HG03175 (cell line): ENCODE data around the gene PFN1.
"Not testable (repeated sequence)": the region's sequence is repeated elsewhere in the genome, so short reads cannot be mapped to it uniquely, and the experiment has no call there.

Experiments used
- ATAC-seq: cut with Tn5 transposase; IDR thresholded peaks from one replicate; pipeline ENCODE4 v1.9.1; 2021; ENCODE audit warnings: mild to moderate bottlenecking, moderate library complexity; ENCODE audit not compliant: unreplicated experiment

Gene PFN1

DNA sequence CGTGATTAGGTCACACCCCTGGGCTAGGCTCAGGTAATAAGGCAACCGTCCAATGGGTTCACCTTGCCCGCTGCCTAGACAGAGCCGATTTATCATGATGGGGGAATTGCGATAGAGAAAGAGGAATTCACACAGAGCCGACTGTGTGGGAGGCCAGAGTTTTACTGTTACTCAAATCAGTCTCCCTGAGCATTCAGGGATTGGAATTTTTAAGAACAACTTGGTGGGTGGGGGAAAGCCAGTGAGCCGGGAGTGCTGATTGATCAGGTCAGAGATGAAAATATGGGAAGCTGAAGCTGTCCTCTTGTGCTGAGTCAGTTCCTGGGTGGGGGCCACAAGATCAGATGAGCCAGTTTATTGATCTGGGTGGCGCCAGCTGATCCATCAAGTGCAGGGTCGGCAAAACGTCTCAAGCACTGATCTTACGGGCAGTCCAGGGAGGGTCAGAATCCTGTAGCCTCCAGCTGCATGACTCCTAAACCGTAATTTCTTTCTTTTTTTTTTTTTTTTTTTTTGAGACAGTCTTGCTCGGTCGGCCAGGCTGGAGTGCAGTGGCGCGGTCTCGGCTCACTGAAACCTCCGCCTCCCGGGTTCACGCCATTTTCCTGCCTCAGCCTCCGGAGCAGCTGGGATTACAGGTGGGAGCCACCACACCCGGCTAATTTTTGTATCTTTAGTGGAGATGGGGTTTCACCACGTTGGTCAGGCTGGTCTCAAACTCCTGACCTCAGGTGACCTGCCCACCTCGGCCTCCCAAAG lies 21.6 kb downstream of the PFN1 start:
- ATAC-seq, result not testable (repeated sequence)

GRCh38 chr17:4921320-4921719 lies 27.0 kb downstream of the PFN1 start:
- ATAC-seq, result no peak

DNA sequence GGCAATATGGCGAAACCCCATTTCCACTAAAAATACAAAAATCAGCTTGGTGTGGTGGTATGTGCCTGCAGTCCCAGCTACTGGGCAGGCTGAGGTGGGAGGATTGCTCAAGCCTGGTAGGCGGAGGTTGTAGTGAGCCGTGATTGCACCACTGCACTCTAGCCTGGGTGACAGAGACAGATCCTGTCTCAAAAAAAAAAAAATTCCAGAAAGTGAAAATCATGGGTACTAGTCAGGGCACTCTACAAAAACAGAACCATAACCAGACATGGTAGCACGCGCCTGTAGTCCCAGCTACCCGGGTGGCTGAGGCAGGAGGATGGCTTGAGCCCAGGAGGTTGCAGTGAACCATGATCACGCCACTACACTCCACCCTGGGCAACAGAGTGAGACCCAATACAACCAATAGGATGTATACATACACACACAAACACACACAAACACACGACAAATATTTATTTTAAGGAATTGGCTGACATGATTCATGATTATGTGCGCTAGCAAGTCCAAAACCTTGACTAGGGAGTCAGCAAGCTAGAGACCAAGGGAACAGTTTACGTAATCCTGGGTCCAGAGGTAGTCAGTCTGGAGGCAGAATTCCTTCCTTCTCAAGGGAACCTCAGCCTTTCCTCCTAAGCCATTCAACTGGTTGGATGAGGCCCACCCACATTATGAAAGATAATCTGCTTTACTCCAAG lies 27.8 kb downstream of the PFN1 start:
- no peak for ATAC-seq

- ATAC-seq, result no peak
Observed at GRCh38 chr17:4919511-4920047, 28.8 kb downstream of the PFN1 start.

GRCh38 chr17:4914551-4914950 lies 33.8 kb downstream of the PFN1 start:
- ATAC-seq, result not testable (repeated sequence)

- no peak for ATAC-seq
Observed at GRCh38 chr17:4913994-4914393, 34.3 kb downstream of the PFN1 start.

GRCh38 chr17:4908711-4909496 lies 39.4 kb downstream of the PFN1 start:
- ATAC-seq, result peak; percentile 46

GRCh38 chr17:4908301-4908700 lies 40.0 kb downstream of the PFN1 start:
- no peak for ATAC-seq

DNA sequence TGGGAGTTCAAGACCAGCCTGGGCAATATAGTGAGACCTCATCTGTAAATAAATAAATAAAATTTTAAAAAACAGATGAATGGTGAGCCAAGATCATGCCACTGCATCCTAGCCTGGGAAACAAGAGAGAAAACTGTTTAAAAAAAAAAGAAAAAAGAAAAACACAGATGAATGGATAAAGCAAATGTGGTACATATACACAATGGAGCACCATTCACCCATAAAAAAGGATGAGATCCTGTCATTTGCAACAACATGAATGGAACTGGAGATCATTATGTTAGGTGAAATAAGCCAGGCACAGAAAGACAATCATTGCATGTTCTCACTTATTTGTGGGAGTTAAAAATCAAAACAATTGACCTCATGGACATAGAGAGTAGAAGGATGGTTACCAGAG lies 41.7 kb downstream of the PFN1 start:
- not testable (repeated sequence) for ATAC-seq

DNA sequence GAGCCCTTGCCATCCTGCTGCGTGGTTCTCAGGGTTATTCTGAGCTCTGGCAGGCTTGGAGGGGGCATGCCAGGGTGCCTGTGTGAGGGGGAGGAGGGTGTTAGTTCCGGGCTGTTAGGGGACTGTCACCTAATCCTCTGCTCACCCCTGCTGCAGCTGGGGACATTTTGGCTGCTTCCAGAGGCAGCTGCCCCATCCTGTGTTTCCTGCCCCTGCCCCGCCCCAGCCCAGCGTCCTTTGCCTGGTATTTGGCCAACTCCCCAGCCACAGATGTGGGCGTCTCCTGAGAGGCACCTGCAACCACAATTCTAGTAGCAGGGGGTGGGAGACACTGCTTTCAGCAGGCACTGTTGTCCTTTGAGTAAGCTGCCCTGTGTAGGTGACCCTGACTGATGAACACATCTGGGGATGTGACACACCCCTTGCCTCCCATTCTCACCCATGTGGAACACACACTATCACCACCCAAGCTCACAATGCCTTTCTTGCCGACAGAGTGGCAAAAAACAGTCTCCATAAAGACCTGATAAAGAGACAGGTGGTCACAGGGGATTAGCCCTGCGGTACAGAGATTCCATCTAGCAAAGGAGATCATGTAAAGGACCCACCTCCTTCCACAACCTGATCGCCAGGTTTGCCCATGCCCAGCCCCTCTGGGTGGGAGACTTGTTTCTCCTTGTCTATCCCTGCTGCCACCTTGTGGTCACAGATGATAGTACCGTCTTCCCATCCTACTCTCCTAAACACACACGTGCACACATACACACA lies 45.1 kb downstream of the PFN1 start, which contains the start of gene CHRNE:
CHRNE (minus strand) TSS at position 48 of the 768 bp plus-strand sequence; CDS start at position 13, 35 bp downstream.
- no peak for ATAC-seq

- ATAC-seq, result no peak
Observed at GRCh38 chr17:4902540-4902939, 45.8 kb downstream of the PFN1 start.

- ATAC-seq, result no peak
Observed at GRCh38 chr17:4901648-4902344, 46.5 kb downstream of the PFN1 start.

DNA sequence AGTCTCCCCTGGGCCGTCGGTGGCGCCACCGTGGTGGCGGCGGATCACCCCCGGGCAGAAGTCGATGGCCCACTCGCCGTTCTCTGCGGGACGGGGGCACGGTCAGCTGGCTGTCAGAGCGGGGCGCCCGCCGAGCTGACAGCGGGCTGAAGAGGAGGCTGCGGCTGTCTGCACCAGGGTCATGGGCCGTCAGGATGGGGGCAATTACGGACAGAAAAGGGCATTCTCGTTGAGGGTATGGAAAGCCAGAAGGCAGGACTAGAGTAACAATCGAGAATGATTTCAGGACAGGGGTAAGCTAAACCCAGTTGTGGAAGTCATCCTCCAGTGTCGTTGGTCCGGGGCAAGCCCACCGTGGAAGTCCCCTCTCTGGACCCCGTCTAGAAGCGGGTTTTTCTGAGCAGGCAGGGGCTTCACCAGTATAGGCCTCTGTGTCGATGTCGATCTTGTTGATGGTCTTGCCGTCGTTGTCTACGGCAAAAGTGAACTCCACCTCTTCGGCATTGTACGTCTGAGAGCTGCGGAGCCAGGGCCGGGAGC lies 47.2 kb downstream of the PFN1 start:
- ATAC-seq, result no peak

DNA sequence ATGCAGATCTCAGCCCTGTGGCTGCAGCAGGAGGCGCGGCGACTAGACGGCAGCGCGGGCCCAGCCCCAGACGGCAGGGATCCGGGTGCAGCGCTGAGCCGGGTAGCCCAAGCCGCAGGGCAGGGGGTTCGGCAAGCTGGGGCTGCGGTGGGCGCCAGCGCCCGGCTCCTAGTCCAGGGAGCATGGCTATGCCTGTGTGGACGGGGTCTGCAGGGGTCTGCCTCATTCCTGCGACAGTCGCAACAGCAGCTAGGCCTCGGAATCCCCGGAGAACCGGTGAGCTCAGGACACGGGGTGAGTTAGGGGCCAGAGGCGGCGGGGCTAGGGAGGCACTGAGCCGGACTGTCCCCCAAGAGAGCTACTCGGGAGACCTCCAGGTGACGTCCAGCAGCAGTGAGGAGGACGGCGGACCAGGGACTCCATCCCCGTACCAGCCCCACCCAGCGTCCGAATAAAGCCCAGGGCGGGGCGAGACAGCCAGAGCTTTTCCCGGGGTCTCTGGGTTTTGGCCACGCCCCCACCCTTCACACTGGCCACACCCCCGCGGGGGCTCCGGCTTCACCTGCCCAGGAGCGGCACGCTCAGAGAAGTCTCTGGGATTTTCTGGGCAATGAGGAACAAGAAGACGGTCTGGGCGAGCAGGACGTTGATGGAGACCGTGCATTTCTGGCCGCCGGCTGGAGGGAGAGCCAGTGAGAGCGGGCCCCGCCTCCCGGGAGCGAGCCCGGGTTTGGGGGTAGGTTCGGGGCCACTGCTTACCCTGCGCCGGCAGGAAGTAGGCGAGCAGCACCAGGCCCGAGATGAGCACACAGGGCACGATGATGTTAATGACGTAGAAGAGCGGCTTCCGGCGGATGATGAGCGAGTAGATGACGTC lies 47.9 kb downstream of the PFN1 start:
- ATAC-seq, result no peak

- ATAC-seq, result peak; percentile 38
Observed at GRCh38 chr17:4899341-4900230, 48.7 kb downstream of the PFN1 start, which contains the start of gene C17orf107. C17orf107 (plus strand) TSS chr17:4899536; CDS start chr17:4899763, 227 bp downstream.

DNA sequence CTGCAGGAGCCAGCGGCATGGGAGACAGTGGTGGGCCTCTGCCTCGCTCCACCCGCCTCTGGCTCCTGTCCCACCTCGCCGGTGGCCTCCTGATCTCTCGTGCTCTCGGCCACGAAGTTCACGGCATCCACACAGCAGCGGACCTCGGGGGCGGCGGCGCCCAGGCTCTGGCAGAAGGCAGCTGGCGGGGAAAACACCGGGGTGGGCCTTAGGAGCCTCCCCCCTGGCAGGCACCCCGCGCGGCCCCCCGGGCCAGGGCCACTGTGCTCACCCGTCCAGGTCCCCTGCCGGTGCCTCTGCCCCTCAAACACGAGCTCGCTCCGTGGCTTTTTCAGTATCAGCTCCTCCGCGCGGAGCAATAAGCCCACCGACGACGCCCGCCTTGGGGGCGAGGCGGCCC lies 49.4 kb downstream of the PFN1 start:
- no peak for ATAC-seq

- ATAC-seq, result no peak
Observed at GRCh38 chr17:4898351-4898750, 50.0 kb downstream of the PFN1 start.
